ENCODE measurements around the gene CPEB3. TPM values are rescaled to one million over a fixed set of nuclear protein-coding genes. Genes with fewer than 3 reads are reported as not detected.
A peak's percentile ranks its signal among the peaks of the same experiment; 100 is the strongest.
"Not testable (repeated sequence)": the region's sequence is repeated elsewhere in the genome, so short reads cannot be mapped to it uniquely, and the experiment has no call there.

Gene CPEB3
- total RNA-seq, 1 experiment from 2014 or later, result 1.0 TPM

DNA sequence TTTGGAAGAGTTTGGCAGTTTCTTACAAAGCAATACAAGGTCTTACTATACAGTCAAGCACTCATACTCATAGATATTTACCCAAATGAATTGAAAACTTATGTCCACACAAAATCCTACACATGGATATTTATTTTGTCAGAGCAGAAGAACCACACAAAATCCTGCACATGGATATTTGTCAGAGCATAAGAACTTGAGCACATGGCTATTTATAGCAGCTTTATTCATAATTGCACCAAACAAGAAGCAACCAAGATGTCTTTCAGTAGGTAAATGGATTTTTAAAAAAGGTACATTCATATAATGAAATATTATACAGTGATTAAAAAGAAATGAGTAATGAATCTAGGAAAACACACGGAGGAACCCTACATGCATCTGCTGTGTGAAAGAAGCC is 251.9 kb downstream of the CPEB3 start:
- no peak overlapping the region for H4K91ac ChIP-seq (ENCODE audit: insufficient read length, low read depth, low read length)
- H3K27me3 Mint-ChIP-seq (ENCODE audit: low read depth), result no peaks in the 10 kb centered on the region
- H3K23me2 ChIP-seq (ENCODE audit: insufficient read length, low read depth, low read length, poor library complexity, severe bottlenecking), result no peaks in the 10 kb centered on the region
- no peak for DNase-seq
- peaks cover 4% of the 10 kb centered on the region; the same call in 1 of the 2 replicates for H3K4me1 ChIP-seq (ENCODE audit: insufficient read depth, low read length)
- no peak overlapping the region for H2BK5ac ChIP-seq (ENCODE audit: insufficient read length, low read length)
- no peak overlapping the region for H3K56ac ChIP-seq (ENCODE audit: insufficient read length, low read depth, low read length)
- no peak overlapping the region for H3K9ac ChIP-seq (ENCODE audit: extremely low read depth, insufficient read length, low read length)
- no peak overlapping the region for H3K4me3 Mint-ChIP-seq
- no CpG with 5 or more reads among the region's 1 CpG for WGBS (ENCODE audit: extremely low coverage, insufficient read length, low lambda C conversion rate)
- H3K79me1 ChIP-seq (ENCODE audit: insufficient read depth, low read depth, low read length, poor library complexity, severe bottlenecking), result no peaks in the 10 kb centered on the region
- H3K9me3 ChIP-seq (ENCODE audit: control insufficient read depth, low read depth, low read length), result no peaks in the 10 kb centered on the region
- H2BK20ac ChIP-seq (ENCODE audit: low read depth, low read length, poor library complexity, severe bottlenecking), result no peak overlapping the region
- H2BK15ac ChIP-seq (ENCODE audit: low read depth, low read length), result no peak overlapping the region
- H3K18ac ChIP-seq (ENCODE audit: insufficient read length, low read depth, low read length), result no peak overlapping the region
- no peak overlapping the region for H4K8ac ChIP-seq (replicated peaks; ENCODE audit: insufficient read length, low read depth, low read length)
- H3K36me3 Mint-ChIP-seq (ENCODE audit: insufficient read depth in 1 of 3, low read depth in 3 of 3), result peaks cover 2 to 11% (median 6%) of the 10 kb centered on the region in 3 experiments; a peak in 5 of 7 replicates
- no peak overlapping the region for H3K27ac ChIP-seq (ENCODE audit: insufficient read length, low read depth, low read length)
- TF ChIP-seq, protein P1, sequence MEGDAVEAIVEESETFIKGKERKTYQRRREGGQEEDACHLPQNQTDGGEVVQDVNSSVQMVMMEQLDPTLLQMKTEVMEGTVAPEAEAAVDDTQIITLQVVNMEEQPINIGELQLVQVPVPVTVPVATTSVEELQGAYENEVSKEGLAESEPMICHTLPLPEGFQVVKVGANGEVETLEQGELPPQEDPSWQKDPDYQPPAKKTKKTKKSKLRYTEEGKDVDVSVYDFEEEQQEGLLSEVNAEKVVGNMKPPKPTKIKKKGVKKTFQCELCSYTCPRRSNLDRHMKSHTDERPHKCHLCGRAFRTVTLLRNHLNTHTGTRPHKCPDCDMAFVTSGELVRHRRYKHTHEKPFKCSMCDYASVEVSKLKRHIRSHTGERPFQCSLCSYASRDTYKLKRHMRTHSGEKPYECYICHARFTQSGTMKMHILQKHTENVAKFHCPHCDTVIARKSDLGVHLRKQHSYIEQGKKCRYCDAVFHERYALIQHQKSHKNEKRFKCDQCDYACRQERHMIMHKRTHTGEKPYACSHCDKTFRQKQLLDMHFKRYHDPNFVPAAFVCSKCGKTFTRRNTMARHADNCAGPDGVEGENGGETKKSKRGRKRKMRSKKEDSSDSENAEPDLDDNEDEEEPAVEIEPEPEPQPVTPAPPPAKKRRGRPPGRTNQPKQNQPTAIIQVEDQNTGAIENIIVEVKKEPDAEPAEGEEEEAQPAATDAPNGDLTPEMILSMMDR (conservative IDR thresholded peaks at IDR 0.05), result no peak
- H3K4me2 ChIP-seq (ENCODE audit: insufficient read depth, insufficient read length, low read length), result no peak overlapping the region
- H3K14ac ChIP-seq (ENCODE audit: insufficient read depth, low read length), result no peak overlapping the region
- no peak overlapping the region for H2BK12ac ChIP-seq (ENCODE audit: insufficient read length, low read depth, low read length)
- H4K20me1 ChIP-seq (ENCODE audit: control insufficient read depth, insufficient read depth, insufficient read length), result no peaks in the 10 kb centered on the region
- H3T11ph ChIP-seq (ENCODE audit: low read length), result no peak overlapping the region
- H4K5ac ChIP-seq (ENCODE audit: insufficient read length, low read depth, low read length), result no peak overlapping the region
- no peaks in the 10 kb centered on the region for H3K79me2 ChIP-seq (ENCODE audit: insufficient read depth, low read length)
- no peak overlapping the region; a peak in 1 of 7 replicates for H3K27ac Mint-ChIP-seq
- no peak overlapping the region for H2BK120ac ChIP-seq (ENCODE audit: low read depth, low read length, poor library complexity, severe bottlenecking)
- peaks cover 0 to 2% of the 10 kb centered on the region in 2 experiments; a peak in 1 of 5 replicates for H3K9me3 Mint-ChIP-seq
- no peaks in the 10 kb centered on the region for H3K27me3 ChIP-seq (ENCODE audit: insufficient read depth, low read length)
- H2AFZ ChIP-seq (ENCODE audit: low read length), result no peak overlapping the region
- no peak overlapping the region for H3K4ac ChIP-seq (ENCODE audit: low read depth, low read length)
- H3K4me1 Mint-ChIP-seq, result peaks cover 21 to 30% of the 10 kb centered on the region in 2 experiments
- H2AK5ac ChIP-seq (ENCODE audit: insufficient read length, low read length), result no peak overlapping the region
- no peak overlapping the region for H3K23ac ChIP-seq (ENCODE audit: insufficient read length, low read depth, low read length)

GRCh38 chr10:92033070-92033469 is 257.8 kb downstream of the CPEB3 start:
- peaks cover 14 to 22% (median 17%) of the 10 kb centered on the region in 3 experiments; a peak in 6 of 7 replicates for H3K36me3 Mint-ChIP-seq (ENCODE audit: insufficient read depth in 1 of 3, low read depth in 3 of 3)
- not testable (repeated sequence) for H3K79me1 ChIP-seq (ENCODE audit: insufficient read depth, low read depth, low read length, poor library complexity, severe bottlenecking); DNase-seq; H2BK5ac ChIP-seq (ENCODE audit: insufficient read length, low read length); H3K56ac ChIP-seq (ENCODE audit: insufficient read length, low read depth, low read length); H2AK5ac ChIP-seq (ENCODE audit: insufficient read length, low read length); H3T11ph ChIP-seq (ENCODE audit: low read length); H2BK20ac ChIP-seq (ENCODE audit: low read depth, low read length, poor library complexity, severe bottlenecking); H3K23ac ChIP-seq (ENCODE audit: insufficient read length, low read depth, low read length); H2BK120ac ChIP-seq (ENCODE audit: low read depth, low read length, poor library complexity, severe bottlenecking); H2BK15ac ChIP-seq (ENCODE audit: low read depth, low read length); H3K9me3 ChIP-seq (ENCODE audit: control insufficient read depth, low read depth, low read length); H3K18ac ChIP-seq (ENCODE audit: insufficient read length, low read depth, low read length); H3K14ac ChIP-seq (ENCODE audit: insufficient read depth, low read length); H3K27me3 Mint-ChIP-seq (ENCODE audit: low read depth); H3K4me1 ChIP-seq (ENCODE audit: insufficient read depth, low read length); H3K27ac ChIP-seq (ENCODE audit: insufficient read length, low read depth, low read length); H3K79me2 ChIP-seq (ENCODE audit: insufficient read depth, low read length); H4K91ac ChIP-seq (ENCODE audit: insufficient read length, low read depth, low read length); H2BK12ac ChIP-seq (ENCODE audit: insufficient read length, low read depth, low read length); H3K9ac ChIP-seq (ENCODE audit: extremely low read depth, insufficient read length, low read length); H3K4ac ChIP-seq (ENCODE audit: low read depth, low read length); H3K27me3 ChIP-seq (ENCODE audit: insufficient read depth, low read length); H3K9me3 Mint-ChIP-seq; H4K5ac ChIP-seq (ENCODE audit: insufficient read length, low read depth, low read length); H2AFZ ChIP-seq (ENCODE audit: low read length); H3K23me2 ChIP-seq (ENCODE audit: insufficient read length, low read depth, low read length, poor library complexity, severe bottlenecking); H4K20me1 ChIP-seq (ENCODE audit: control insufficient read depth, insufficient read depth, insufficient read length); H4K8ac ChIP-seq (replicated peaks; ENCODE audit: insufficient read length, low read depth, low read length)
- H3K27ac Mint-ChIP-seq, result peak overlapping the region in 1 of 3 experiments; percentile 93; a peak in 3 of 7 replicates
- WGBS (ENCODE audit: extremely low coverage, insufficient read length, low lambda C conversion rate), result no CpG with 5 or more reads among the region's 3 CpGs
- H3K4me3 Mint-ChIP-seq, result peak overlapping the region in 1 of 2 experiments; percentile 2; a peak in 1 of 5 replicates
- H3K4me1 Mint-ChIP-seq, result peaks cover 21 to 23% of the 10 kb centered on the region in 2 experiments
- H3K4me2 ChIP-seq (ENCODE audit: insufficient read depth, insufficient read length, low read length), result peak overlapping the region; percentile 2
